Progenitor cell of endocrine pancreas (in vitro differentiated cells): ENCODE results near the gene LMO7. TPM values are rescaled to one million over a fixed set of nuclear protein-coding genes. Genes with fewer than 3 reads are reported as not detected.
A peak's percentile ranks its signal among the peaks of the same experiment; 100 is the strongest.
"Not testable (repeated sequence)": the region's sequence is repeated elsewhere in the genome, so short reads cannot be mapped to it uniquely, and the experiment has no call there.

ENCODE experiments used
- DNase-seq: peaks from one replicate; pipeline ENCODE4 v3.0.0; 2021; ENCODE audit warnings: low spot score; ENCODE audit not compliant: unreplicated experiment
- H3K27ac Mint-ChIP-seq: 2 replicates; pipeline ENCODE4 v1.8.0; 2021; ENCODE audit warnings: mild to moderate bottlenecking, moderate library complexity, mixed read lengths
- H3K27me3 Mint-ChIP-seq: 2 replicates; pipeline ENCODE4 v1.8.0; 2021; ENCODE audit warnings: mixed read lengths
- H3K36me3 Mint-ChIP-seq: 2 replicates; pipeline ENCODE4 v1.8.0; 2022; ENCODE audit warnings: mixed read lengths; ENCODE audit not compliant: insufficient read depth
- H3K4me1 Mint-ChIP-seq: 2 replicates; pipeline ENCODE4 v1.8.0; 2021; ENCODE audit warnings: low read depth, mixed read lengths
- H3K4me3 Mint-ChIP-seq: 2 replicates; pipeline ENCODE4 v1.8.0; 2021; ENCODE audit warnings: low read depth, mild to moderate bottlenecking, moderate library complexity, mixed read lengths
- H3K9me3 Mint-ChIP-seq: 2 replicates; pipeline ENCODE4 v1.8.0; 2021; ENCODE audit warnings: low read depth, mixed read lengths
- CTCF ChIP-seq: fragments of 200-600 bp; sonication (generic); IDR thresholded peaks from one replicate; pipeline ENCODE4 v1.5.0; 2021; ENCODE audit warnings: antibody characterized with exemption, mild to moderate bottlenecking; ENCODE audit not compliant: unreplicated experiment
- total RNA-seq: library from RNA; stranded (reverse); gene quantifications from 2 replicates; pipeline ENCODE4 v1.2.1, GENCODE V29; 2021

Gene LMO7
- total RNA-seq, 1 donor from 2014 or later, result 15.0 TPM

- no peaks in the 10 kb centered on the region for H3K27me3 Mint-ChIP-seq
- peaks cover 21% of the 10 kb centered on the region for H3K9me3 Mint-ChIP-seq
- peaks cover 12% of the 10 kb centered on the region for H3K36me3 Mint-ChIP-seq
- no peak for DNase-seq
- H3K27ac Mint-ChIP-seq, result no peak overlapping the region
- no peak for TF ChIP-seq CTCF
- H3K4me3 Mint-ChIP-seq, result no peak overlapping the region
- peaks cover 7% of the 10 kb centered on the region for H3K4me1 Mint-ChIP-seq
Measured at GRCh38 chr13:75736173-75736572, 100.0 kb downstream of the LMO7 start.

GRCh38 chr13:75738841-75739240 is 102.7 kb downstream of the LMO7 start:
- no peak for TF ChIP-seq CTCF
- DNase-seq, result no peak
- Mint-ChIP-seq H3K4me1 (peaks cover 7% of the 10 kb centered on the region), H3K9me3 (peaks cover 19% of the 10 kb centered on the region), H3K27me3 (no peaks in the 10 kb centered on the region), H3K27ac (peak overlapping the region; percentile 43), H3K4me3 (no peak overlapping the region), H3K36me3 (peaks cover 8% of the 10 kb centered on the region)

GRCh38 chr13:75739244-75739868 is 103.2 kb downstream of the LMO7 start:
- no peak overlapping the region for H3K4me3 Mint-ChIP-seq
- H3K27me3 Mint-ChIP-seq, result no peaks in the 10 kb centered on the region
- H3K27ac Mint-ChIP-seq, result peak overlapping the region; percentile 43
- peaks cover 7% of the 10 kb centered on the region for H3K4me1 Mint-ChIP-seq
- H3K36me3 Mint-ChIP-seq, result peaks cover 5% of the 10 kb centered on the region
- DNase-seq, result no peak
- TF ChIP-seq CTCF, result no peak
- H3K9me3 Mint-ChIP-seq, result peaks cover 18% of the 10 kb centered on the region

- H3K4me3 Mint-ChIP-seq, result no peak overlapping the region
- peaks cover 5% of the 10 kb centered on the region for H3K36me3 Mint-ChIP-seq
- TF ChIP-seq CTCF, result no peak
- DNase-seq, result no peak
- peaks cover 21% of the 10 kb centered on the region for H3K9me3 Mint-ChIP-seq
- H3K27ac Mint-ChIP-seq, result no peak overlapping the region
- peaks cover 7% of the 10 kb centered on the region for H3K4me1 Mint-ChIP-seq
- no peaks in the 10 kb centered on the region for H3K27me3 Mint-ChIP-seq
Measured at GRCh38 chr13:75740031-75740430, 103.9 kb downstream of the LMO7 start.

- peaks cover 20% of the 10 kb centered on the region for H3K9me3 Mint-ChIP-seq
- not testable (repeated sequence) for H3K27me3 Mint-ChIP-seq, H3K4me3 Mint-ChIP-seq, H3K27ac Mint-ChIP-seq, H3K36me3 Mint-ChIP-seq, DNase-seq, H3K4me1 Mint-ChIP-seq
Measured at GRCh38 chr13:75743072-75743471, 106.9 kb downstream of the LMO7 start.

- Mint-ChIP-seq H3K27me3 (no peaks in the 10 kb centered on the region), H3K4me3 (no peak overlapping the region), H3K27ac (no peak overlapping the region), H3K4me1 (peaks cover under 1% of the 10 kb centered on the region), H3K9me3 (peaks cover 19% of the 10 kb centered on the region), H3K36me3 (peaks cover 4% of the 10 kb centered on the region)
- no peak for TF ChIP-seq CTCF
- no peak for DNase-seq
Measured at GRCh38 chr13:75744127-75744526, 108.0 kb downstream of the LMO7 start.
